Measurements from ENCODE around the gene SH2D4B. TPM values are rescaled to one million over a fixed set of nuclear protein-coding genes. Genes with fewer than 3 reads are reported as not detected.
"Not testable (repeated sequence)": the region's sequence is repeated elsewhere in the genome, so short reads cannot be mapped to it uniquely, and the experiment has no call there.

SH2D4B gene
- total RNA-seq, 2 donors from 2014 or later: 0.92 TPM; not detected in 1

GRCh38 chr10:80540981-80541750, 3.5 kb downstream of the SH2D4B start:
- DNase-seq (ENCODE audit: low spot score) (no peak), ATAC-seq (ENCODE audit: insufficient number of reproducible peaks, low FRiP score, low read depth) (no peak)
- Histone ChIP-seq H3K4me3 (no peak overlapping the region), H3K9me3 (no peaks in the 10 kb centered on the region), H3K27me3 (replicated peaks; ENCODE audit: insufficient read depth) (no peaks in the 10 kb centered on the region), H3K36me3 (no peaks in the 10 kb centered on the region), H3K4me1 (ENCODE audit: control insufficient read depth in 1 of 2, low read depth in 2 of 2) (no peaks in the 10 kb centered on the region), H3K27ac (no peak overlapping the region)
- TF ChIP-seq, protein P1, sequence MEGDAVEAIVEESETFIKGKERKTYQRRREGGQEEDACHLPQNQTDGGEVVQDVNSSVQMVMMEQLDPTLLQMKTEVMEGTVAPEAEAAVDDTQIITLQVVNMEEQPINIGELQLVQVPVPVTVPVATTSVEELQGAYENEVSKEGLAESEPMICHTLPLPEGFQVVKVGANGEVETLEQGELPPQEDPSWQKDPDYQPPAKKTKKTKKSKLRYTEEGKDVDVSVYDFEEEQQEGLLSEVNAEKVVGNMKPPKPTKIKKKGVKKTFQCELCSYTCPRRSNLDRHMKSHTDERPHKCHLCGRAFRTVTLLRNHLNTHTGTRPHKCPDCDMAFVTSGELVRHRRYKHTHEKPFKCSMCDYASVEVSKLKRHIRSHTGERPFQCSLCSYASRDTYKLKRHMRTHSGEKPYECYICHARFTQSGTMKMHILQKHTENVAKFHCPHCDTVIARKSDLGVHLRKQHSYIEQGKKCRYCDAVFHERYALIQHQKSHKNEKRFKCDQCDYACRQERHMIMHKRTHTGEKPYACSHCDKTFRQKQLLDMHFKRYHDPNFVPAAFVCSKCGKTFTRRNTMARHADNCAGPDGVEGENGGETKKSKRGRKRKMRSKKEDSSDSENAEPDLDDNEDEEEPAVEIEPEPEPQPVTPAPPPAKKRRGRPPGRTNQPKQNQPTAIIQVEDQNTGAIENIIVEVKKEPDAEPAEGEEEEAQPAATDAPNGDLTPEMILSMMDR (IDR thresholded peaks at IDR 0.05): no peak

DNA sequence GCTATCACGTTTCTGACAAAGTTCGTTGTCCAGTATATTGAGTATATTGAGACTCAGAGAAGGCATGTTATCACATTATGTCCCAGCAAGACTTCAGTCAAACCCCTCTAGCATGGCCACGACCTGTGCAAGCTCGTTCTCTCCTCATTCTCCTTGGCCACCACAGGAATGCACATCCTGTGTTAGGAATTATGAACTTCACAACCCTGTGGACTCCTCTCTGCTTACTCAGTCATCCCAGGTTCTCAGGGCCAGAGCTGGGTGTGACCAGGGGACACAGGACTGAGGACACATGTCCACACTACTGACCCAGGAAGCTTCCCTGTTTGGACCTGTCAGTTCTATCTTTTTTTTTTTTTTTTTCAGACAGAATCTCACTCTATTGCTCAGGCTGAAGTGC, 4.4 kb downstream of the SH2D4B start:
- H3K9me3 ChIP-seq: no peaks in the 10 kb centered on the region
- no peak for DNase-seq (ENCODE audit: low spot score)
- H3K27me3 ChIP-seq (replicated peaks; ENCODE audit: insufficient read depth): no peaks in the 10 kb centered on the region
- no peaks in the 10 kb centered on the region for H3K36me3 ChIP-seq
- no peak overlapping the region for H3K27ac ChIP-seq
- TF ChIP-seq, protein P1 (IDR thresholded peaks at IDR 0.05): no peak
- H3K4me3 ChIP-seq: no peak overlapping the region
- no peaks in the 10 kb centered on the region for H3K4me1 ChIP-seq (ENCODE audit: control insufficient read depth in 1 of 2, low read depth in 2 of 2)
- no peak for ATAC-seq (ENCODE audit: insufficient number of reproducible peaks, low FRiP score, low read depth)

GRCh38 chr10:80542652-80543318, 5.1 kb downstream of the SH2D4B start:
- H3K36me3 ChIP-seq: no peaks in the 10 kb centered on the region

DNA sequence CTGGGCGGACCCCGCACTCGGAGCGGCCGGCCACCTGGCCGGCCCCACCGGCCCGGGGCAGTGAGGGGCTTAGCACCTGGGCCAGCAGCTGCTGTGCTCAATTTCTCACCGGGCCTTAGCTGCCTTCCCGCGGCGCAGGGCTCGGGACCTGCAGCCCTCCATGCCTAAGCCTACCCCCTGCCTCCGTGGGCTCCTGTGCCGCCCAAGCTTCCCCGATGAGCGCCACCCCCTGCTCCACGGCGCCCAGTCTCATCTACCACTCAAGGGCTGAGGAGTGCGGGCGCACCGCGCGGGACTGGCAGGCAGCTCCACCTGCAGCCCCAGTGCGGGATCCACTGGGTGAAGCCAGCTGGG, 5.6 kb downstream of the SH2D4B start:
- not testable (repeated sequence) for H3K36me3 ChIP-seq; H3K27ac ChIP-seq; H3K4me1 ChIP-seq (ENCODE audit: control insufficient read depth in 1 of 2, low read depth in 2 of 2); H3K9me3 ChIP-seq; H3K4me3 ChIP-seq; H3K27me3 ChIP-seq (replicated peaks; ENCODE audit: insufficient read depth); DNase-seq (ENCODE audit: low spot score); ATAC-seq (ENCODE audit: insufficient number of reproducible peaks, low FRiP score, low read depth)

More at GRCh38 chr10:80542652-80543318, 5.1 kb downstream of the SH2D4B start:
- Histone ChIP-seq H3K27ac (no peak overlapping the region), H3K9me3 (no peaks in the 10 kb centered on the region), H3K27me3 (replicated peaks; ENCODE audit: insufficient read depth) (no peaks in the 10 kb centered on the region), H3K4me3 (no peak overlapping the region), H3K4me1 (ENCODE audit: control insufficient read depth in 1 of 2, low read depth in 2 of 2) (no peaks in the 10 kb centered on the region)
- DNase-seq (ENCODE audit: low spot score) (no peak), ATAC-seq (ENCODE audit: insufficient number of reproducible peaks, low FRiP score, low read depth) (no peak)
- TF ChIP-seq, protein P1 (IDR thresholded peaks at IDR 0.05): no peak

GRCh38 chr10:80544316-80544953, 6.7 kb downstream of the SH2D4B start:
- Histone ChIP-seq H3K4me3 (no peak overlapping the region), H3K4me1 (ENCODE audit: control insufficient read depth in 1 of 2, low read depth in 2 of 2) (no peaks in the 10 kb centered on the region), H3K36me3 (no peaks in the 10 kb centered on the region), H3K9me3 (no peaks in the 10 kb centered on the region), H3K27ac (no peak overlapping the region), H3K27me3 (replicated peaks; ENCODE audit: insufficient read depth) (no peaks in the 10 kb centered on the region)
- TF ChIP-seq, protein P1 (IDR thresholded peaks at IDR 0.05): no peak
- no peak for ATAC-seq (ENCODE audit: insufficient number of reproducible peaks, low FRiP score, low read depth)
- DNase-seq (ENCODE audit: low spot score): no peak
